HUDEP-2 (cell line): ENCODE results near the gene MIB2.
"Not testable (repeated sequence)": the region's sequence is repeated elsewhere in the genome, so short reads cannot be mapped to it uniquely, and the experiment has no call there.

Experiments used
- DNase-seq, 76 experiments: peaks; one replicate each; lab custom pipeline; 2025; ENCODE audit not compliant: unreplicated experiment in 76 of 76; lab: John Stamatoyannopoulos, UW

MIB2 gene

GRCh38 chr1:1625824-1626206 lies 10.5 kb downstream of the MIB2 start:
- DNase-seq: no peak

- no peak for DNase-seq
Measured at GRCh38 chr1:1626207-1627141, 11.2 kb downstream of the MIB2 start.

GRCh38 chr1:1627261-1627828 lies 12.0 kb downstream of the MIB2 start:
- DNase-seq: peak in 27 of 76 experiments; percentile 5 to 50 (median 26)

GRCh38 chr1:1627829-1628753 lies 12.8 kb downstream of the MIB2 start:
- no peak for DNase-seq

- no peak for DNase-seq
Measured at GRCh38 chr1:1628754-1629429, 13.6 kb downstream of the MIB2 start.

GRCh38 chr1:1629430-1630190 lies 14.3 kb downstream of the MIB2 start:
- DNase-seq: peak in 2 of 76 experiments; percentile 17 to 39

GRCh38 chr1:1630191-1630964 lies 15.1 kb downstream of the MIB2 start:
- DNase-seq: peak in 73 of 76 experiments; percentile 18 to 88 (median 72)

- peak in 21 of 76 experiments; percentile 3 to 51 (median 16) for DNase-seq
Measured at GRCh38 chr1:1630965-1631781, 15.9 kb downstream of the MIB2 start.

GRCh38 chr1:1631782-1632420 lies 16.6 kb downstream of the MIB2 start, which contains the start of gene MMP23B:
TSS of gene MMP23B (plus strand) at chr1:1632173. CDS start at chr1:1632219, 46 bp downstream.
- DNase-seq: no peak

GRCh38 chr1:1633409-1633808 lies 18.1 kb downstream of the MIB2 start:
- not testable (repeated sequence) for DNase-seq

- not testable (repeated sequence) for DNase-seq
Measured at GRCh38 chr1:1634613-1635012, 19.3 kb downstream of the MIB2 start.

GRCh38 chr1:1636621-1637478 lies 21.6 kb downstream of the MIB2 start:
- not testable (repeated sequence) for DNase-seq

- not testable (repeated sequence) for DNase-seq
Measured at GRCh38 chr1:1637479-1637875, 22.2 kb downstream of the MIB2 start.

GRCh38 chr1:1638528-1638927 lies 23.2 kb downstream of the MIB2 start:
- not testable (repeated sequence) for DNase-seq

- DNase-seq: not testable (repeated sequence)
Measured at GRCh38 chr1:1639368-1639767, 24.1 kb downstream of the MIB2 start.

GRCh38 chr1:1640081-1640480 lies 24.8 kb downstream of the MIB2 start:
- not testable (repeated sequence) for DNase-seq
